ENCODE data around the gene NALCN. TPM values are rescaled to one million over a fixed set of nuclear protein-coding genes. Genes with fewer than 3 reads are reported as not detected.

The NALCN gene
- total and polyA plus RNA-seq, 4 donors = 0.09 to 0.92 (median 0.18) TPM

- H3K4me3 ChIP-seq (ENCODE audit: low read depth in 1 of 3, low read length in 3 of 3) = no peak overlapping the region
- DNase-seq (ENCODE audit: low spot score) = no peak
- H3K9ac ChIP-seq (ENCODE audit: low read depth in 1 of 2, low read length in 2 of 2) = no peak overlapping the region
- TF ChIP-seq NR2F2 (IDR thresholded peaks at IDR 0.05) (peak; percentile 77), FOXA1 (IDR thresholded peaks at IDR 0.05) (no peak)
- 64% methylated on average over 8 of the region's 8 CpGs for WGBS
- H3K4me1 ChIP-seq (ENCODE audit: control insufficient read depth in 4 of 4, insufficient read depth in 4 of 4, low read length in 3 of 4) = peaks cover 2 to 18% (median 9%) of the 10 kb centered on the region in 4 donors
- no peaks in the 10 kb centered on the region for H3K9me3 ChIP-seq (ENCODE audit: control insufficient read depth in 4 of 4, low read length in 3 of 4)
- peak overlapping the region in 1 of 2 donors; percentile 30 for H3K27ac ChIP-seq (ENCODE audit: low read depth in 1 of 2, low read length in 2 of 2)
- no peaks in the 10 kb centered on the region for H3K27me3 ChIP-seq (ENCODE audit: control insufficient read depth in 4 of 4, insufficient read depth in 4 of 4, low read length in 3 of 4)
- H3K36me3 ChIP-seq (ENCODE audit: control insufficient read depth in 4 of 4, insufficient read depth in 3 of 4, low read depth in 1 of 4, low read length in 3 of 4) = no peaks in the 10 kb centered on the region
Measured at GRCh38 chr13:101025925-101026324, 390.4 kb downstream of the NALCN start.

- DNase-seq (ENCODE audit: low spot score) = no peak
- H3K4me3 ChIP-seq (ENCODE audit: low read depth in 1 of 3, low read length in 3 of 3) = no peak overlapping the region
- WGBS = 88% methylated on average over 9 of the region's 9 CpGs
- H3K27me3 ChIP-seq (ENCODE audit: control insufficient read depth in 4 of 4, insufficient read depth in 4 of 4, low read length in 3 of 4) = no peaks in the 10 kb centered on the region
- no peaks in the 10 kb centered on the region for H3K9me3 ChIP-seq (ENCODE audit: control insufficient read depth in 4 of 4, low read length in 3 of 4)
- TF ChIP-seq FOXA1 (IDR thresholded peaks at IDR 0.05) (no peak), MAX (IDR thresholded peaks at IDR 0.05) (no peak), YY1 (IDR thresholded peaks at IDR 0.05) (no peak), GABPA (IDR thresholded peaks at IDR 0.05 in 1 of 2, conservative IDR thresholded peaks at IDR 0.05 in 1 of 2) (no peak), HNF4A (conservative IDR thresholded peaks at IDR 0.05) (no peak), JUND (IDR thresholded peaks at IDR 0.05) (no peak), RXRA (IDR thresholded peaks at IDR 0.05) (no peak), TAF1 (conservative IDR thresholded peaks at IDR 0.05) (no peak), CTCF (IDR thresholded peaks at IDR 0.05; ENCODE audit: low read depth, low read length, missing input control) (no peak), ZBTB33 (IDR thresholded peaks at IDR 0.05) (no peak), REST (IDR thresholded peaks at IDR 0.05) (no peak), RAD21 (IDR thresholded peaks at IDR 0.05) (no peak), ATF3 (IDR thresholded peaks at IDR 0.05) (no peak), EGR1 (IDR thresholded peaks at IDR 0.05; ENCODE audit: low read depth in 2 of 2) (no peak), HNF4G (IDR thresholded peaks at IDR 0.05) (no peak), NR2F2 (IDR thresholded peaks at IDR 0.05) (no peak), SP1 (IDR thresholded peaks at IDR 0.05) (no peak), FOXA2 (IDR thresholded peaks at IDR 0.05) (no peak)
- peaks cover 2 to 18% (median 9%) of the 10 kb centered on the region in 4 donors for H3K4me1 ChIP-seq (ENCODE audit: control insufficient read depth in 4 of 4, insufficient read depth in 4 of 4, low read length in 3 of 4)
- no peaks in the 10 kb centered on the region for H3K36me3 ChIP-seq (ENCODE audit: control insufficient read depth in 4 of 4, insufficient read depth in 3 of 4, low read depth in 1 of 4, low read length in 3 of 4)
- H3K27ac ChIP-seq (ENCODE audit: low read depth in 1 of 2, low read length in 2 of 2) = no peak overlapping the region
- no peak overlapping the region for H3K9ac ChIP-seq (ENCODE audit: low read depth in 1 of 2, low read length in 2 of 2)
Measured at GRCh38 chr13:101025519-101025918, 390.8 kb downstream of the NALCN start.

All from liver (tissue), 9 donors.